OCI-LY7 (cell line): Measurements from ENCODE around the gene WDCP.

Source experiments
- EZH2phosphoT487 ChIP-seq: fragments of 200-600 bp; sonication (generic); IDR thresholded peaks from 2 replicates; pipeline ENCODE4 v1.6.1; 2018; ENCODE audit warnings: low read depth, borderline replicate concordance, mild to moderate bottlenecking, mixed run types, antibody characterized with exemption, low read length, moderate library complexity, mixed read lengths
- TF ChIP-seq, protein P1 (sequence below): fragments of 200-600 bp; sonication (generic); conservative IDR thresholded peaks from 2 replicates; pipeline ENCODE4 v1.5.1; 2014; ENCODE audit warnings: mild to moderate bottlenecking, antibody characterized with exemption, low read length, moderate library complexity, mixed read lengths

DNA sequence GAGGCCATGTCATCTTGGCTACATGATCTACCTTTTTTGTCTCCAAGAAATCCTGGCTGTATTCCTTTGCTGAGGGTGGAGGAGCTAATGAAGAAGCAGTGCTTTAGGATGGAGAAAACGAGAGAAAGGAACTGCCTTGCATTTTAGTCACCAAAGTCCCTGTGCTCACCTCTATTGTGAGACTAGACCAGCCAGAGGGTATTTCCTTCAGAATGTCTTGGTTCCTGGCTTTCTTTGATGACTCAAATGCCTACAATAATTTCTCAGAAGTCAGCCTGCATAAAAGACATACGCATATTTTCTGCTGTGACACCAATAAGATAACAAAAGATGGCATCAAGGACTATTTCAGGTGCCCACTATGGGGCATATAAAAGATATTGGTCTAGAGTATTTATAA, 18.1 kb upstream of the WDCP start:
- TF ChIP-seq, protein P1, sequence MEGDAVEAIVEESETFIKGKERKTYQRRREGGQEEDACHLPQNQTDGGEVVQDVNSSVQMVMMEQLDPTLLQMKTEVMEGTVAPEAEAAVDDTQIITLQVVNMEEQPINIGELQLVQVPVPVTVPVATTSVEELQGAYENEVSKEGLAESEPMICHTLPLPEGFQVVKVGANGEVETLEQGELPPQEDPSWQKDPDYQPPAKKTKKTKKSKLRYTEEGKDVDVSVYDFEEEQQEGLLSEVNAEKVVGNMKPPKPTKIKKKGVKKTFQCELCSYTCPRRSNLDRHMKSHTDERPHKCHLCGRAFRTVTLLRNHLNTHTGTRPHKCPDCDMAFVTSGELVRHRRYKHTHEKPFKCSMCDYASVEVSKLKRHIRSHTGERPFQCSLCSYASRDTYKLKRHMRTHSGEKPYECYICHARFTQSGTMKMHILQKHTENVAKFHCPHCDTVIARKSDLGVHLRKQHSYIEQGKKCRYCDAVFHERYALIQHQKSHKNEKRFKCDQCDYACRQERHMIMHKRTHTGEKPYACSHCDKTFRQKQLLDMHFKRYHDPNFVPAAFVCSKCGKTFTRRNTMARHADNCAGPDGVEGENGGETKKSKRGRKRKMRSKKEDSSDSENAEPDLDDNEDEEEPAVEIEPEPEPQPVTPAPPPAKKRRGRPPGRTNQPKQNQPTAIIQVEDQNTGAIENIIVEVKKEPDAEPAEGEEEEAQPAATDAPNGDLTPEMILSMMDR, result no peak
- TF ChIP-seq EZH2phosphoT487, result no peak
